KMS-11 (cell line): ENCODE results near the gene PAX2.

Experiments used
- H2AFZ ChIP-seq: fragments of 200-600 bp; sonication (generic); 2 replicates; pipeline ENCODE4 v1.6.1; 2016; ENCODE audit warnings: antibody characterized with exemption, mixed run types, low read depth
- H3K27ac ChIP-seq: fragments of 200-600 bp; sonication (generic); 2 replicates; pipeline ENCODE4 v1.6.1; 2016; ENCODE audit warnings: mild to moderate bottlenecking, mixed run types
- H3K27me3 ChIP-seq: fragments of 200-600 bp; sonication (generic); 2 replicates; pipeline ENCODE4 v1.6.1; 2017; ENCODE audit warnings: mild to moderate bottlenecking, low read depth, mixed run types, moderate library complexity; ENCODE audit not compliant: insufficient read depth
- H3K36me3 ChIP-seq: fragments of 200-600 bp; sonication (generic); 2 replicates; pipeline ENCODE4 v1.6.1; 2017; ENCODE audit warnings: mild to moderate bottlenecking, mixed run types; ENCODE audit not compliant: insufficient read depth
- H3K4me1 ChIP-seq: fragments of 200-600 bp; sonication (generic); 2 replicates; pipeline ENCODE4 v1.6.1; 2016; ENCODE audit warnings: mild to moderate bottlenecking, low read depth, mixed run types; ENCODE audit not compliant: poor library complexity, severe bottlenecking
- H3K4me2 ChIP-seq: fragments of 200-600 bp; sonication (generic); 2 replicates; pipeline ENCODE4 v1.7.0; 2016; ENCODE audit warnings: mild to moderate bottlenecking, mixed run types
- H3K4me3 ChIP-seq: fragments of 200-600 bp; sonication (generic); IDR thresholded peaks from 2 replicates; pipeline ENCODE4 v1.6.1; 2017; ENCODE audit warnings: low read depth, low read length, mixed read lengths; ENCODE audit not compliant: insufficient read depth
- H3K79me2 ChIP-seq: fragments of 200-600 bp; sonication (generic); 2 replicates; pipeline ENCODE4 v1.6.1; 2016; ENCODE audit warnings: low read depth, mixed run types; ENCODE audit not compliant: insufficient read depth
- H3K9ac ChIP-seq: fragments of 200-600 bp; sonication (generic); 2 replicates; pipeline ENCODE4 v1.6.1; 2016; ENCODE audit warnings: mild to moderate bottlenecking, mixed run types
- H4K20me1 ChIP-seq: fragments of 200-600 bp; sonication (generic); 2 replicates; pipeline ENCODE4 v1.6.1; 2016; ENCODE audit warnings: mild to moderate bottlenecking, mixed run types; ENCODE audit not compliant: insufficient read depth
- CTCF ChIP-seq: fragments of 200-600 bp; sonication (generic); conservative IDR thresholded peaks from 2 replicates; pipeline ENCODE4 v1.6.1; 2017; ENCODE audit warnings: low read depth, mild to moderate bottlenecking, antibody characterized with exemption, low read length, moderate library complexity, mixed read lengths

Gene PAX2

DNA sequence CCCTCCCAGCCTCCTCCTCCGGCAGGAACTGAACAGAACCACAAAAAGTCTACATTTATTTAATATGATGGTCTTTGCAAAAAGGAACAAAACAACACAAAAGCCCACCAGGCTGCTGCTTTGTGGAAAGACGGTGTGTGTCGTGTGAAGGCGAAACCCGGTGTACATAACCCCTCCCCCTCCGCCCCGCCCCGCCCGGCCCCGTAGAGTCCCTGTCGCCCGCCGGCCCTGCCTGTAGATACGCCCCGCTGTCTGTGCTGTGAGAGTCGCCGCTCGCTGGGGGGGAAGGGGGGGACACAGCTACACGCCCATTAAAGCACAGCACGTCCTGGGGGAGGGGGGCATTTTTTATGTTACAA is 83.3 kb downstream of the PAX2 start:
- TF ChIP-seq CTCF, result no peak
- peak overlapping the region; percentile 82 for H2AFZ ChIP-seq
- peaks cover 4% of the 10 kb centered on the region for H3K4me1 ChIP-seq
- peak overlapping the region; percentile 96 for H3K4me2 ChIP-seq
- no peak overlapping the region for H3K9ac ChIP-seq
- H3K27ac ChIP-seq, result no peak overlapping the region
- H3K79me2 ChIP-seq, result no peaks in the 10 kb centered on the region
- H3K27me3 ChIP-seq, result peaks cover 42% of the 10 kb centered on the region; the same call in 1 of the 2 replicates
- no peaks in the 10 kb centered on the region for H4K20me1 ChIP-seq
- H3K4me3 ChIP-seq, result no peak overlapping the region
- H3K36me3 ChIP-seq, result no peaks in the 10 kb centered on the region

- no peaks in the 10 kb centered on the region for H3K36me3 ChIP-seq
- H3K4me3 ChIP-seq, result no peak overlapping the region
- no peak overlapping the region for H3K27ac ChIP-seq
- H4K20me1 ChIP-seq, result no peaks in the 10 kb centered on the region
- peaks cover 4% of the 10 kb centered on the region for H3K4me1 ChIP-seq
- peak overlapping the region; percentile 96 for H3K4me2 ChIP-seq
- TF ChIP-seq CTCF, result no peak
- no peaks in the 10 kb centered on the region for H3K79me2 ChIP-seq
- H3K27me3 ChIP-seq, result peaks cover 46% of the 10 kb centered on the region; the same call in 1 of the 2 replicates
- H3K9ac ChIP-seq, result no peak overlapping the region
- peak overlapping the region; percentile 64 for H2AFZ ChIP-seq
Measured at GRCh38 chr10:100829097-100829870, 83.9 kb downstream of the PAX2 start.

DNA sequence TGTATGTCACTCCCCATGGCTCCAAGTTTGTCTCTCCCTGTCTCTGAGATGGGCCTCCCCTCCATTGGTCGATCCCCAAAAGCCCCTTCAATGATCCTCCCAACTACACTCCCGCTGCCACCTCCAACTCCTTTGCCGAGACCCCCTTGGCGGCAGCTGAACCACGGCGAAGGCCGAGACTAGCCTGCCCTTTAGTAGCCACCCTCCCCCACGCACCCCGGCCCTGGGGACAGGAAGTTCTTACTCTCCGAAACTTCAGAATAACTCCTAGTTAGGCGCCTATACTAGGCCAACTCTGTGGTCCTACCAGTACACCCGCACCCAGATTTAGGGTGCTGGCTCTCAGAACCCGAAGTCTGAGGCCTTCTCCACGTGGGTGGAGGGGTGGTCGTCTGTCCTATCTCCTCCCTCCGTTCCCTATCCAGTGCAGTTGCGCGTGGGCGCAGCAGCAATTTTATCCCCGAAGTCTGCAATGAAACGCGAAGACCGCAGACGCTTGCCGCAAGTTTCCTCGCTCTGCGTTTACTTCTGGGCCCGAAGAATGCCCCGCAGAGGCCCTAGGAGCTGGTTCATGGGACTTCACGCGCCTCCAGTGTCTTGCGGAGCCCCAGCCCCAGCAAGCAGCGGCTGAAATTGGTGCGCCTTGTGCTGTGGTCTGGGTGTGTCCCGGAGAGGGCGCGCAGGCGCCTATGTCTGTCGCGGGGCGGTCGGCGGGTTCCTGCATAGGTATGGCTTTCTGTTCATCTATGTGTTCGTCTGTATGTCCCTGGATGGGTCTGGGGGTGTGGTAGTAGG is 84.7 kb downstream of the PAX2 start:
- Histone ChIP-seq H3K36me3 (no peaks in the 10 kb centered on the region), H3K4me2 (no peak overlapping the region), H3K4me3 (no peak overlapping the region), H3K9ac (no peak overlapping the region), H4K20me1 (no peaks in the 10 kb centered on the region), H2AFZ (no peak overlapping the region), H3K27ac (no peak overlapping the region), H3K27me3 (peaks cover 46% of the 10 kb centered on the region; the same call in 1 of the 2 replicates), H3K79me2 (no peaks in the 10 kb centered on the region), H3K4me1 (peaks cover 4% of the 10 kb centered on the region)
- no peak for TF ChIP-seq CTCF

GRCh38 chr10:100830728-100831111 is 85.3 kb downstream of the PAX2 start:
- Histone ChIP-seq H3K9ac (no peak overlapping the region), H3K36me3 (no peaks in the 10 kb centered on the region), H3K4me2 (no peak overlapping the region), H3K4me1 (peaks cover 4% of the 10 kb centered on the region), H2AFZ (no peak overlapping the region), H3K27ac (no peak overlapping the region), H4K20me1 (no peaks in the 10 kb centered on the region), H3K79me2 (no peaks in the 10 kb centered on the region), H3K4me3 (no peak overlapping the region), H3K27me3 (peaks cover 40% of the 10 kb centered on the region; the same call in 1 of the 2 replicates)
- TF ChIP-seq CTCF, result no peak
